ENCODE measurements around the gene RAPGEF3.

RAPGEF3 gene

GRCh38 chr12:47741340-47741703, 17.4 kb downstream of the RAPGEF3 start:
- DNase-seq: peak; percentile 26

DNA sequence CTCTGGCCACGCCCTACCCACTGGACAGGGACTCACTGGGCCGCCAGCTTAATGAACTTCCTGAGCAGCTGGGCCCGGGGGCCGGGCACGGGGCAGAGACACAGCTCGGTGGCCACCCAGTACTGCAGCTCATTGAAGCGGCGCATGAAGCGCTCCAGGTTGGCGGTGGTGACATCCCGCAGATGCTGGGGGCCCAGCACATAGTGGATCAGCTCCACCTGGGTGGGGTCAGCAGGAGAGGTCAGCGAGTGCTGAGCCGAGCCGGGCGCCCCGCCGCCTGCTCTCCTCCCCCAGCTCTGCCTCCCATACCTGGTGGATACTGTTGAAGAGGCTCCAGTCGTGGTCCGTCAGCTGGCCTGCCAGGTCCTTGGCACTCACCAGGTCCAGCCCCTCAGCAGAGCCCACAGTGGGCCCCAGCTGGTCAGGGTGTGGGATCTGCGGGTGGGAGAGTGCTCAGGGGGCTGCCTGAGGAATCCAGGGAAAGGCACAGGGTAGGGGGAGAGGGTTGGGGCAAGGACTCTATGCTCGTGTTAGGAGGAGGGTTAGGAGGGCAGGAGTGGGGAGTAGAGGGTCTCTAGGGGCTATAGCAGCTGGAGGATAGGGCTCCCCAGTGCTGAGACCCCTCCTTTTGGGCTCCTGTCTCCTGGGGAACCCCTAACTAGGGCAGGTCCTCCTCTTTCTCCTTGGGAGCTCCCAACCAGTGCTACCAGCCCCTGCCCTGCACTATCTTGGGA, 17.9 kb downstream of the RAPGEF3 start:
- DNase-seq: no peak

DNA sequence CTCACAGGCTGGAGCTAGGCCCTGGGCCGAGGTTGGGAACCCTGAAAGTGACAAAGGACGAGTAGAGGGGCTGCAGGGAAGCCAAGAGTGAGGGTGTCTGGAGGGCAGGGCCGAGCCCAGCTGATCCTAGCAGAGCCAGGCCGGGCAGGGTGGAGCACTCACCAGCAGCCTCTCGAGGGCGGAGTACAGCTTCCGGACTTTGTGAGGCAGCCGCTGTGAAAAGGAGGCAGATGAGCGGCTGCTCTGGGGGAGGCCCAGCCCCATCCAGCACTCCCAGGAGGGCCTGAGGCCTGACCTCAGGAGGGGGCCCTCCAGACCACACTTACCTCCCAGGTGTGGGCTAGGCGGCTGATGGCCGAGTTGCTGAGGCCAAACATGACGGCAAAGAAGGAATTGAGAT, 18.7 kb downstream of the RAPGEF3 start:
- no peak for DNase-seq

DNA sequence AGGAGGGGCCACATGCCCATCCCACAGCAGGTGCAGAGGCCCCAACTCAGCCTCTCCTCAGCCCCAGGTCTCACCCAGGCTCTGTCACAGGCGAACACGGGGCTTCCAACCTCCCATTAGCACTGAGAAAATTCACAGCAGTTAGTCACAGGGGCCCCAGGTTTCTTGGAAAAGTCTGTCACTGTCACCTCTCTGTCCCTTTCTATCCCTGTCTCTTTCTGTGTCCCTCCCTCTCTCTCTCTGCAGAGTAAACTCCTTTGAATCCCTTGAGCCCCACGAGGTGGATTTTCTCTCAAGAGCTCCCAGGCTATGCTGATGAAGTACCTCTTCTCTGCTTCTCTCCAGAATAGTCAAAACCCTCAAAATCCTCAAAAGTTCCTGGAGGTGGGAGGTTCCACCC, 19.4 kb downstream of the RAPGEF3 start:
- no peak for DNase-seq

GRCh38 chr12:47737936-47738594, 20.6 kb downstream of the RAPGEF3 start:
- no peak for DNase-seq

- no peak for DNase-seq
These were observed 21.6 kb downstream of the RAPGEF3 start for GRCh38 chr12:47736877-47737676.

DNA sequence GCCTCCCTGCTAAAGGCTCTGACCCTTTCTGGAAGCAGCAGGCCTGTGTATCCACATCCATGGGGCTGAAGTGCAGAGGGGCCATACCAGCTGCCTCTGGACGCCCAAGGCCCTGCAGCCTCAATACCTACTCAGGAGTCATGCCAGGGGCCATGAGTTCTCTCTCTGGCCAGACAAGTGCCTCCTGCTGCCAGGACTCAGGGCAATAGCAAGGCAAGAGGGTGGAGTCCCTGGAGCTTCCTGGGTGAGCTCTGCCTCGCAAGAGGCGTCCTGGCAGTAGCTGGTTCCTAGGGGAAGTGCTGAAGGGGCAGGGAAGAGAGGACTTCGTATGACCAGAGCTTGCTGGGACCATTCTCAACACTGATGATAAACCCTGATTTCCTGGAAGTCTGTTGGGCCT, 22.5 kb downstream of the RAPGEF3 start:
- DNase-seq: no peak

DNA sequence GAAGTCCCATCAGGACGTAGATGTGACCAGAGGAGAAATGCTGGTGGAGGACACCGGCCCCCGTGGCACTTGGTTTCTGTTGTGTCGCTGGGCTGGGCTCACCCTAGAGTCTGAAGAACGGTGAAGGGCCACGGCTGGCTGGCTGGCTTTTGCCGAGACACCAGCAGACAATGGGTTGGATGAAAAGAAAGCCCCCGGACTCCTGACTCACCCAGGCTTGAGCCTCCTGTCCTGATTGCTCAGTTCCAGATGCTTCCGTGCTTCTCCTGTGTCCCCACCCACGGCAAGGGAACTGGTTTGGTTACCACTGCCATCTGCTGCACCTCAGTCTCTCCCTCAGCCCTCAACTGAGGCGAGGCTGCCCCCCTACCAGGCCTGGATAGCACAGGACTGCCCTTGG, 23.0 kb downstream of the RAPGEF3 start:
- no peak for DNase-seq

GRCh38 chr12:47734725-47735480, 23.8 kb downstream of the RAPGEF3 start:
- DNase-seq: no peak

DNA sequence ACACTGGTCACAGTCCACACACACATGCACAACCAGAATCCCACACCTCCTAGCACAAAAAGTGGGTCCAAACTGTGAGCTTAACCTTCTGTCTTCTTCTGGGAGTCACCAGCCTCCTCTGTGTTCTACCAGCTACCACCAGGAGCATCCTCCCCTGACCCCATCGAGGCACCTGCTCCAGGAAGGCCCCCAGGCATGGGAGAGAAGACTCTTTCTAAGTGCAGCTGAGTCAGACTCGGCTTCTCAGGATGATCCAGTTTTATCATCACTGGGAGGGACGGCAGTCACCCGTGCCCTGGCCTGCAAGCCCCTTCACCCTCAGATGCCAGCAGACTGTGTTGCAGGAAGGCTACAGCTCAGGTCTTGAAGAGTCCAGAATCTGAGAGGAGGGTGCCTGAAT, 25.5 kb downstream of the RAPGEF3 start:
- no peak for DNase-seq

DNA sequence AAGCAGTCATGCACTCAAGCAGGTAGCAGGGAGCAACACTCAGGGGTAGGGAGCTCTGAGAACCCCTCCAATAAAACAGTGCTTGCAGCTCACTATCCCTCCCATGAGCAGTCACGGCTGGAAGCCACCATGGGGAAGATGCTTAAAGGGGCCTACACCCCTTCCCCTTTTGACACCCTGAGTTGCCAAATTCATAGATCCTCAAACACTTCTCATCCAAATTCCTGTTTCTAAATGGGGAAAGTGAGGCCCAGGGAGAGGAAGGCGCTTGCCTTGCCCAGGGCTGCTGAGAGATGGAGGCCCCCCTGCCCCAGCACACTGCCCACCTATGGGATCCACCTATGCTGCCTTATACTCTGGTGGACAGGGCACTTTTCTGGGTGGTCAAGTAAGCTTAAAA, 26.2 kb downstream of the RAPGEF3 start:
- no peak for DNase-seq

- no peak for DNase-seq
These were observed 27.0 kb downstream of the RAPGEF3 start for GRCh38 chr12:47731723-47732122.

DNA sequence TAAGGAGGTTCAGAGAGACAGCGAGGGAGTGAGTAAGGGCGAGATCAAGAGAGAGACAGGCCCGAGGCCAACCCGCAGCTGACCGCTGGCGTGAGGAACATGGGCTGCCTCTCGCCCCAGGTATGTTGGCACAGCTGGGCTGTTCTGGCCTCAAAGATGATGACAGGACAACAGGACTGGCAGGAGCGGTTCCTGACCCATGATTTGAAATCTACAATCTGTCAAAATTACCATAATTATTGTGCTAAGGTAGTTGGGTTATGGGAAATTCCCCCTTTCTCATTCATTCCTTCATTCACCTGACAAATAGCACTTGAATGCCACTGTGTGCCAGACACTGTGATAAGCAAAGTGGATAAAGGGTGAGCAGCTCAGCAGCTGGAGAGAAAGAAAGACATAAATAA, 28.3 kb downstream of the RAPGEF3 start:
- DNase-seq: no peak

- DNase-seq: no peak
These were observed 29.4 kb downstream of the RAPGEF3 start for GRCh38 chr12:47729233-47729632.

DNA sequence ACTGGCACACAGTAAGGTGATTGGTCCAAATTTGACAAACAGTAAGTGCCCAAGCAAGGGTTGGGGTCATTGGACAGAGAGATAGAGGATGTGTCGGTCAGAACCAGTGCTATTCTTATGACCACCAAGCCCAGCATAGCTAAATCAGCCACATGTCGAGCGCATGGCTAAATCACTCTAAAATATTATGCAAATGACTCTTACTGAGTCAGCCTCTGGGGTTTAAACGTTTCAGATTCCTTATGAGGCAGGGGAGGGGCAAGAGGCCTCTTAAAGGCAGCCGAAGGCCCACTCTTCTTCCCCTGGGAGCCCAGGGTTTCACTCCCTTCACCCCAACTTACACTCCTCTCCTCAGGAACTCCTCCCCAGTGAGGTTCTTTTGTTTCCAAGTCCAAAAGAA, 32.8 kb downstream of the RAPGEF3 start:
- no peak for DNase-seq

- DNase-seq: no peak
These were observed 33.4 kb downstream of the RAPGEF3 start, which contains the start of gene ENDOU for GRCh38 chr12:47725091-47725772. ENDOU (minus strand) TSS chr12:47725490; CDS start chr12:47725413, 77 bp downstream.

DNA sequence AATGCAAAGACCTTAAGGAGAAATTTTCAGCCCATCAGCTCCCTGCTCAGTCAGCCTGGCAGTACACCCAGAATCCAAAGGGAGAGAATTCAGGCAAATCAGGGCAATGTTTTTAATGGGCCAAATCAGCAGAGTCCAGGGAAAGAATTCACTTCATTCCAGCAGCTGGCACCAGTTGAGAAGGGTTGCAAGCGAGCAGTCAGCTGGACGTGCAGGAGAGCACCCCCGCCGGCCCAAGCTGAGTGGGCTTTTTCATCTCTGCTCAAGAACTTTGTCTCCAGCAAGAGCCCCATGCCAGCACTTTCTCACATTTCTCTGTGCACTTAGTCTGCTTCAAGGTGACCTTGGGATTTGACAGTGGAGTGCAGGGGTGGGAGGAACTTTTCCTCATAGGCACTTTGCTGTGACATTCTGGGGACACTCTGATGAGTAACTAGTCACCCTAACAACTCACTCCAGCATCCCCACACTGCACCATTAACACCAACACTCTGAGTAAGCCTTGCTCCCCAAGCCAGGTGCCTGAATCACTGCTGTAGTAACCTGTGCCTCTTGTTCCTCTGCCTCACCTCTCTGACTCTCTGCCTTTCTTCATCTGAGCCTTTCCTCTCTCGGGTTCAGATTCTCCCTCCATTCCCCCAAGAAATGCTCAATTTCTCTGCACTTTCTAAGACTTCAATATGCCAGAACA, 35.6 kb downstream of the RAPGEF3 start:
- no peak for DNase-seq

DNA sequence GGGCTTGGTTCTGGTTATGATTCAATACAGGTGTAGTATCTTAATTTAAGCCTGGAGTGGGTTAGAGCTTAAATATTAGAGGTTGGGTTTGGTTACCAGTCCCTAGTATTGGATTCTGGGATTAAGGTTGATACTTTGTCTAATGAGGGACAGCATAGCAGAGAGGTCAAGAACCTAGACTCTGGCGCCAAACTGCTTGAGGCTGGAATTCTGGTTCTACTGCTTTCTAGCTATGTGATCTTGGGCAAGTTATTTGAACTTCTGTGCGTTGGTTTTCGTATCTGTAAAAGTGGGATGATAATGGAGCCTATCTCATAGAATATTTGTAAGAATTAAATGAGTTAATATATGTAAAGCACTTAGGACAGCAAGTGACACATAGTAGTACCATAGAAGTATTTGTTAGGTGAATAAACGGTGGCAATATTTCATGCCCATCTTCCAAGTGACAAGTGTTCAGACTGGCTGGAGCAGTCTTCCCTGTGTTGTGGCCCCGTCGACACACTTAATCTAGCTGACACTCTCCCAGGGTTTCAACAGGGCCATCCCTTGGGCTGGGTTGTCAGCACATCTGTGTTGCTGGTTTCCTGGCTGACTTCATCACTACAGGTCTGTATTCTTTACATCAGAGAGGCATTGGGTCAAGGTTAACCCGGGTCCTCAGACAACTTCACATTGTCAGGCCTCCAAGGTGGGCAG, 36.4 kb downstream of the RAPGEF3 start:
- DNase-seq: no peak

- DNase-seq: no peak
These were observed 37.2 kb downstream of the RAPGEF3 start for GRCh38 chr12:47721431-47721973.

DNA sequence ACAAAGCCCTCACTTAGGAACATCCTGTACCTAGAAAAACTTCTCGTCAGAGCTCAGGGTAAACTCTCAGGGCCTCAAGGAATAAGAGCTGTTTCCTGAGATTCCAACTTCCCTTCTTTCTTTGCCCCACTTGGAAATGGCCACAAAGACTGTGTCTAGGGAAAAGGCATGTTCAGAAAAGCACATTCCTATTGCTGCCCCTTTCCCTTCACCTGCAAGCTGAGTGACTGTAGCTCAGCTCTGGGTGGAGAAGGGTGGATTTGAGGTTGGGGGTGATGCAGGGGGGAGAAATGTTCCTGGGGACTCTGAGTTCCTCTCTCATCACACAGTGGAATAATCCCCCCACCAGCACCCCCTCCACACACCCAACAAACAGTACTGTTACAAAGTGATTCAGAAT, 40.1 kb downstream of the RAPGEF3 start:
- no peak for DNase-seq

Measured in stimulated activated CD4-positive, alpha-beta T cell treated with anti-CD3 and anti-CD28 coated beads, Interleukin-12 subunit alpha, Interleukin-12 subunit beta, amount 100 ng/mL, for 4 hours (primary cell).